BE2C (cell line): Measurements from ENCODE around the gene KRT74.

Experiments
- DNase-seq: peaks from one replicate; pipeline ENCODE4 v3.0.0-alpha.2; 2020
- H3K27me3 ChIP-seq: fragments of 250-450 bp; sonication (Bioruptor Pico); 2 replicates; pipeline ENCODE4 v1.5.1; 2020; ENCODE audit warnings: mild to moderate bottlenecking
- H3K36me3 ChIP-seq: fragments of 250-450 bp; sonication (Bioruptor Pico); 2 replicates; pipeline ENCODE4 v1.5.1; 2020; ENCODE audit warnings: mild to moderate bottlenecking
- H3K4me1 ChIP-seq: fragments of 250-450 bp; sonication (Bioruptor Pico); 2 replicates; pipeline ENCODE4 v1.5.1; 2020
- H3K4me3 ChIP-seq: 2 replicates; pipeline ENCODE4 v1.5.1; 2011; ENCODE audit warnings: low read depth, low read length
- H3K9me3 ChIP-seq: fragments of 250-450 bp; sonication (Bioruptor Pico); 2 replicates; pipeline ENCODE4 v1.5.1; 2020
- TF ChIP-seq, protein P1 (sequence below): IDR thresholded peaks from 2 replicates; pipeline ENCODE4 v1.5.1; 2012; ENCODE audit warnings: mild to moderate bottlenecking, low read depth, low read length

The KRT74 gene

DNA sequence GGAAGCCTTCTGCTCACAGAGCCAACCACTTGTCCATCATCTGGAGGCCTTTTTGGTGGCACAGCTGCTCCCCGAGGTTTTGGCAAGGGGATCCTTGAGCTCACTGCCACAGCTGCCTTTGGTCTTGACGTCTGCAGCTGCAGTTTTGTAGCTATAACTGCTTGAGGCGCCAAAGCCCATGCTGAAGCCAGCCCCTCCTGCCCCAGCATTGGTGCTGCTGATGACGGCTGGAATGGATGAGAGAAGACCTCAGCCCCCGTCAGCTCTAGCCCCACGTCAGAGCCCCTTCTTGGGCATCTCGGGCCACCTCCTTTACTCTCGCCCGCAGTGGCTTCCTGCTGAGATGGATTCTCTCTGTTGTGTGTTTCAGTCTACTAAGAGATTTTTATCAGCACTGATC lies 12.3 kb upstream of the KRT74 start:
- no peak overlapping the region for H3K4me3 ChIP-seq
- no peaks in the 10 kb centered on the region for H3K4me1 ChIP-seq
- peaks cover 7% of the 10 kb centered on the region for H3K27me3 ChIP-seq
- TF ChIP-seq, protein P1, sequence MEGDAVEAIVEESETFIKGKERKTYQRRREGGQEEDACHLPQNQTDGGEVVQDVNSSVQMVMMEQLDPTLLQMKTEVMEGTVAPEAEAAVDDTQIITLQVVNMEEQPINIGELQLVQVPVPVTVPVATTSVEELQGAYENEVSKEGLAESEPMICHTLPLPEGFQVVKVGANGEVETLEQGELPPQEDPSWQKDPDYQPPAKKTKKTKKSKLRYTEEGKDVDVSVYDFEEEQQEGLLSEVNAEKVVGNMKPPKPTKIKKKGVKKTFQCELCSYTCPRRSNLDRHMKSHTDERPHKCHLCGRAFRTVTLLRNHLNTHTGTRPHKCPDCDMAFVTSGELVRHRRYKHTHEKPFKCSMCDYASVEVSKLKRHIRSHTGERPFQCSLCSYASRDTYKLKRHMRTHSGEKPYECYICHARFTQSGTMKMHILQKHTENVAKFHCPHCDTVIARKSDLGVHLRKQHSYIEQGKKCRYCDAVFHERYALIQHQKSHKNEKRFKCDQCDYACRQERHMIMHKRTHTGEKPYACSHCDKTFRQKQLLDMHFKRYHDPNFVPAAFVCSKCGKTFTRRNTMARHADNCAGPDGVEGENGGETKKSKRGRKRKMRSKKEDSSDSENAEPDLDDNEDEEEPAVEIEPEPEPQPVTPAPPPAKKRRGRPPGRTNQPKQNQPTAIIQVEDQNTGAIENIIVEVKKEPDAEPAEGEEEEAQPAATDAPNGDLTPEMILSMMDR, result no peak
- DNase-seq, result no peak
- H3K36me3 ChIP-seq, result no peaks in the 10 kb centered on the region
- H3K9me3 ChIP-seq, result no peaks in the 10 kb centered on the region

DNA sequence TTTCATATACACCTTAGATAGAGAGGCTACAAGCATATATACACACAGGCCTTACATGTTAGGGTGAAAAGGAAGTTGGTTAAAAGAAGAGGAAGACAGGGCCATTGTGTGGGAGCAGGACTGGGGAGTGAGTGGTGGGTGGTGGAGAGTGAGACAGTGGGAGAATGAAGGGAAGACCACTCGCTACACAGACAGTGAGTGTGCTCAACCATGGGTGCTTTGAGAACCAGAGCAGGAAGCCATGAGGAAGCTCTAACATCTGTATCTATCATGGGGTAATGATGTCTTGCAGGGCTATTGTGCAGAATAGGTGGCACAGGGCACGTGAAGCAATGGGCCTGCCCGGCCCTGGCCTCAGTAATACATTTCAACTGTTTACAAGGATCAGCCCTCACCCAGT lies 11.4 kb upstream of the KRT74 start:
- DNase-seq, result no peak
- Histone ChIP-seq H3K9me3 (no peaks in the 10 kb centered on the region), H3K27me3 (peaks cover 11% of the 10 kb centered on the region), H3K36me3 (no peaks in the 10 kb centered on the region), H3K4me3 (no peak overlapping the region), H3K4me1 (no peaks in the 10 kb centered on the region)
- TF ChIP-seq, protein P1, result no peak

DNA sequence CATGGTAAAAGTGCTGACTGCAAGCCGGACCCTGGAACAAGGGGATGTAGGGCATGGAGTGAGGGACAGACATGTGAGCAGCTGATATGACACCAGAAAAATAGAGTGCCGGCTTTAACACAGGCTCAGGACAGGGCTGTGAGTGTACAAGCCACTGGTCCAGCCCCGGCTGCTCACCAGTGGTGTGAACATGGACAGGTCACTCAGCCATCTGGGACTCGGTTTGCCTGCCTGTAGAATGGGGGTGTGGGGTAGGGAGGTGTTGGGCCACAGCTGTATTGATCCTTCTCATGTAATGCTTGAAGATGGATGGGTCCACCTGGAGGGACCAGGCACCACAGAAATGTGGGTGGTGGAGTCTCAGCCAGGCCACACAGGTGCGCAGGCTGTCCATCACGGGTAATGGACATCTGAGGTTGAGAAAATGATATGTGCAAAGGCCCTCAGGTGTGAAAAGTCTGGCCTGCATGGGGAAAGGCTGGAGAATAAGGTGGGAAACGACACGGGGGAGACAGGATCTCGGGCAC lies 10.6 kb upstream of the KRT74 start:
- no peak for DNase-seq
- Histone ChIP-seq H3K4me3 (no peak overlapping the region), H3K27me3 (peaks cover 17% of the 10 kb centered on the region), H3K4me1 (no peaks in the 10 kb centered on the region), H3K9me3 (no peaks in the 10 kb centered on the region), H3K36me3 (no peaks in the 10 kb centered on the region)
- TF ChIP-seq, protein P1, result no peak

DNA sequence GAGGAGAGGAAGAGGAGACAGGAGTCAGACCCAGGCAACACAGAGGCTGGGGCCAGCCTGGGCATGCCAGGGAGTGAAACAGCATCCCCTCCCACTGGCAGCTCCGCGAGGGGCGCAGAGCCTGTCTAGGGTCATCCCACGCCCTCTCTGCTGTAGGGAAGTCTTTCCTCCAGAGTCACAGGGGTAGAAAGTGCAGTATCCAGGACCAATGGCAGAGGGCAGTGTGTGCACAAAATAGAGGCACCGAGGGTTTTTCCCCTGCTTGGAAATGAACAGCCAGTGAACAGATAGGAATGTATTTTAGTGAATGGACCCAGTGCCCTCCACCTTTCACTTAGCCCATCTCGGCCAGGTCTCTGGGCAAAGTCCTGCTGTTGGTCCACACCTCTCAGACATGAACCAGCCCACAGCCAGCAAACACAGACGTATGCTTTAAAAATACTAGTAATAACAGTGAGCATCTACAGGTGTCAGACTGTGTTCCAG lies 9.4 kb upstream of the KRT74 start:
- no peaks in the 10 kb centered on the region for H3K9me3 ChIP-seq
- peak; percentile 52 for DNase-seq
- H3K27me3 ChIP-seq, result peaks cover 23% of the 10 kb centered on the region
- no peaks in the 10 kb centered on the region for H3K36me3 ChIP-seq
- H3K4me3 ChIP-seq, result no peak overlapping the region
- TF ChIP-seq, protein P1, result peak; percentile 74
- no peaks in the 10 kb centered on the region for H3K4me1 ChIP-seq

DNA sequence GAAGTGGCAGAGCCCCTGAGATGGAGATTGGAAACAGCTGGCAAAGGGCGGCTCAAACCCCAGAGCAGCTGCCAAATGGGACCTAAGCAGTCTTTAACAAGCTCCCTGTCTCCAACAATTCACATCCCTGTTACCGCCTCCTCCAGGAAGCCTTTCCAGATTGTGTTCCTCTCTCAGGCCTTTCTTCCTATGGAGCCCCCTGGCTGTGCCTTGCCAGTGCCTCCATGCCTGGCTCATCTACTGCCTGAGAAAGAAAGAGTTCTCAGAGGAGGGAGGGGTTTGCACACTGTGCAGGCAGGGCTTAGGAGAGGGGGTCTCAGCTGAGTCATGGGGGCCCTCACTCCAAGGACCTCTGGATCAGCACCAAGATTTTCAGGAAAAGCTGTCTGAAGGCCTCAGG lies 8.8 kb upstream of the KRT74 start:
- no peaks in the 10 kb centered on the region for H3K4me1 ChIP-seq
- no peaks in the 10 kb centered on the region for H3K9me3 ChIP-seq
- H3K36me3 ChIP-seq, result no peaks in the 10 kb centered on the region
- DNase-seq, result no peak
- TF ChIP-seq, protein P1, result no peak
- H3K27me3 ChIP-seq, result peaks cover 23% of the 10 kb centered on the region
- no peak overlapping the region for H3K4me3 ChIP-seq

DNA sequence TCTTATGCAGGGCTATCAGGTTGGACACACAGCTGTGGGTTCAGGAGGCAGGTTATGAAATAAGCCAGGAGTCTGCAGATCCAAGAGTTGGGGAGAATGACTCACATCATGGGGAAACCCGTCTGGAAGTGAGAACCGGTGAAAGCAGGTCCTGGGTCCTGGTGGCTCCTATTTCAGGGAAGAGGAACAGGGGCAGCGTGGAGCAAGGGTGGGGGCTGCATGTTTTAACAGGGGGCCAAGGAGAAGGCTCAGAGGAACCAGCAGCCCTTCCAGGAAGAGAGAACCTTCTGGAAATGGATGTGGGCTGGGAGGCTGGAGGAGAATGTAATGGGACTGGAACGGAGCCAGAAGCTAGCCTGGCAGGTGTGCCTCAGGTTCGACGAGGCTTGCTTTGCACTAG lies 7.8 kb upstream of the KRT74 start:
- Histone ChIP-seq H3K27me3 (peaks cover 27% of the 10 kb centered on the region), H3K9me3 (no peaks in the 10 kb centered on the region), H3K4me3 (no peak overlapping the region), H3K4me1 (no peaks in the 10 kb centered on the region), H3K36me3 (no peaks in the 10 kb centered on the region)
- DNase-seq, result no peak
- TF ChIP-seq, protein P1, result no peak
